GM23338 (cell line): ENCODE data around the gene GLB1L3. TPM values are rescaled to one million over a fixed set of nuclear protein-coding genes. Genes with fewer than 3 reads are reported as not detected.

Experiments
- ATAC-seq: fragments of 200-7000 bp; cut with Tn5 transposase; 3 replicates; pipeline ENCODE4 v1.9.1; 2020
- DNase-seq: peaks from one replicate; pipeline ENCODE4 v3.0.0-alpha.2; 2015; ENCODE audit warnings: low spot score
- H2AFZ ChIP-seq: fragments of 200-600 bp; sonication (generic); 2 replicates; pipeline ENCODE4 v1.8.0; 2016; ENCODE audit warnings: antibody characterized with exemption, mild to moderate bottlenecking, moderate library complexity
- H3F3A ChIP-seq: fragments of 200-600 bp; sonication (generic); replicated peaks from 2 replicates; pipeline ENCODE4 v1.8.0; 2017; ENCODE audit warnings: antibody characterized with exemption, mixed run types, low read depth
- H3K27ac ChIP-seq: fragments of 200-600 bp; sonication (generic); 2 replicates; pipeline ENCODE4 v1.6.1; 2016; ENCODE audit warnings: low read depth
- H3K27me3 ChIP-seq: fragments of 200-600 bp; sonication (generic); 2 replicates; pipeline ENCODE4 v1.8.0; 2016; ENCODE audit warnings: mild to moderate bottlenecking, mixed run types, moderate library complexity; ENCODE audit not compliant: insufficient read depth
- H3K36me3 ChIP-seq: fragments of 200-600 bp; sonication (generic); 2 replicates; pipeline ENCODE4 v1.8.0; 2016; ENCODE audit warnings: mild to moderate bottlenecking; ENCODE audit not compliant: insufficient read depth
- H3K4me1 ChIP-seq: fragments of 200-600 bp; sonication (generic); 2 replicates; pipeline ENCODE4 v1.8.0; 2016; ENCODE audit warnings: mild to moderate bottlenecking, moderate library complexity; ENCODE audit not compliant: insufficient read depth
- H3K4me2 ChIP-seq: fragments of 200-600 bp; sonication (generic); 2 replicates; pipeline ENCODE4 v1.7.1; 2017; ENCODE audit warnings: mixed run types
- H3K4me3 ChIP-seq: fragments of 200-600 bp; sonication (generic); 2 replicates; pipeline ENCODE4 v1.6.1; 2016; ENCODE audit warnings: mixed run types
- H3K79me2 ChIP-seq: fragments of 200-600 bp; sonication (generic); replicated peaks from 2 replicates; pipeline ENCODE4 v1.8.0; 2017; ENCODE audit warnings: mild to moderate bottlenecking; ENCODE audit not compliant: insufficient read depth
- H3K9me2 ChIP-seq: fragments of 200-600 bp; sonication (generic); 2 replicates; pipeline ENCODE4 v1.8.0; 2017; ENCODE audit not compliant: insufficient read depth
- H4K20me1 ChIP-seq: fragments of 200-600 bp; sonication (generic); replicated peaks from 2 replicates; pipeline ENCODE4 v1.8.0; 2017; ENCODE audit warnings: mild to moderate bottlenecking; ENCODE audit not compliant: insufficient read depth
- H3K27ac Mint-ChIP-seq: 2 replicates; pipeline ENCODE4 v1.8.0; 2020; ENCODE audit warnings: inconsistent platforms, mild to moderate bottlenecking, moderate library complexity, mixed read lengths
- H3K27me3 Mint-ChIP-seq: 3 replicates; pipeline ENCODE4 v1.8.0; 2022; ENCODE audit warnings: low read depth, mild to moderate bottlenecking, moderate library complexity, mixed read lengths, inconsistent platforms; ENCODE audit not compliant: insufficient read depth, poor library complexity
- H3K36me3 Mint-ChIP-seq: 3 replicates; pipeline ENCODE4 v1.8.0; 2021; ENCODE audit warnings: low read depth, mild to moderate bottlenecking, inconsistent platforms, moderate library complexity, mixed read lengths
- H3K4me1 Mint-ChIP-seq: 3 replicates; pipeline ENCODE4 v1.8.0; 2020; ENCODE audit warnings: mild to moderate bottlenecking, inconsistent platforms, mixed read lengths
- H3K4me3 Mint-ChIP-seq: 3 replicates; pipeline ENCODE4 v1.8.0; 2021; ENCODE audit warnings: moderate library complexity, mild to moderate bottlenecking, inconsistent platforms, mixed read lengths
- H3K9me3 Mint-ChIP-seq: 3 replicates; pipeline ENCODE4 v1.8.0; 2020; ENCODE audit warnings: moderate library complexity, mild to moderate bottlenecking, inconsistent platforms, mixed read lengths
- CREB1 ChIP-seq: fragments of 250-450 bp; sonication (Bioruptor Pico); IDR thresholded peaks from 2 replicates; pipeline ENCODE4 v1.5.0; 2020; ENCODE audit warnings: low read depth, mild to moderate bottlenecking, moderate library complexity
- ETS1 ChIP-seq: IDR thresholded peaks from 2 replicates; pipeline ENCODE4 v1.6.1; 2016; ENCODE audit warnings: antibody characterized with exemption
- EZH2 ChIP-seq: fragments of 200-600 bp; sonication (generic); IDR thresholded peaks from one replicate; pipeline ENCODE4 v1.8.0; 2017; ENCODE audit warnings: antibody characterized with exemption, mild to moderate bottlenecking, low read depth; ENCODE audit not compliant: unreplicated experiment
- EZH2phosphoT487 ChIP-seq: fragments of 200-600 bp; sonication (generic); IDR thresholded peaks from one replicate; pipeline ENCODE4 v1.8.1; 2018; ENCODE audit warnings: antibody characterized with exemption; ENCODE audit not compliant: unreplicated experiment
- JUNB ChIP-seq: IDR thresholded peaks from one replicate; pipeline ENCODE4 v1.6.1; 2016; ENCODE audit warnings: antibody characterized with exemption; ENCODE audit not compliant: unreplicated experiment
- NANOG ChIP-seq: IDR thresholded peaks from 2 replicates; pipeline ENCODE4 v1.6.1; 2016; ENCODE audit warnings: antibody characterized with exemption, borderline replicate concordance
- POLR2AphosphoS5 ChIP-seq: IDR thresholded peaks from 2 replicates; pipeline ENCODE4 v1.6.1; 2016; ENCODE audit warnings: antibody characterized with exemption, low read depth
- STAT1 ChIP-seq: IDR thresholded peaks from one replicate; pipeline ENCODE4 v1.6.1; 2016; ENCODE audit warnings: antibody characterized with exemption; ENCODE audit not compliant: unreplicated experiment
- ZNF114 ChIP-seq: fragments of 250-450 bp; sonication (Bioruptor Pico); IDR thresholded peaks from 2 replicates; pipeline ENCODE4 v1.5.0; 2020; ENCODE audit warnings: mild to moderate bottlenecking, moderate library complexity
- ZNF331 ChIP-seq: fragments of 250-450 bp; sonication (Bioruptor Pico); IDR thresholded peaks from 2 replicates; pipeline ENCODE4 v1.5.0; 2020; ENCODE audit warnings: low read depth, mild to moderate bottlenecking, moderate library complexity
- ZNF462 ChIP-seq: fragments of 250-450 bp; sonication (Bioruptor Pico); IDR thresholded peaks from 2 replicates; pipeline ENCODE4 v1.5.0; 2020; ENCODE audit warnings: mild to moderate bottlenecking, moderate library complexity
- polyA plus RNA-seq: library from polyadenylated mRNA; unstranded; fragments of >200 nt; fragmentation: Nextera tagmentation; extraction: Ambion mirVana; gene quantifications from 2 replicates; pipeline ENCODE4 v1.2.1, GENCODE V29; 2016
- total RNA-seq: library from RNA; depleted of rRNA; stranded (reverse); fragments of >200 nt; shearing (Covaris generic); gene quantifications from 2 replicates; pipeline ENCODE4 v1.2.3, GENCODE V29; 2014
- TF ChIP-seq, protein P1 (sequence below), 2 experiments: fragments of 200-600 bp in 1 of 2; sonication (generic) in 1 of 2; conservative IDR thresholded peaks; 2 replicates each; pipeline versions ENCODE4 v1.5.1 to v1.6.1; 2016 to 2017; ENCODE audit warnings: antibody characterized with exemption in 2 of 2, low read depth in 2 of 2, mild to moderate bottlenecking in 2 of 2, moderate library complexity in 1 of 2
- TF ChIP-seq, protein P2 (sequence below): IDR thresholded peaks from one replicate; pipeline ENCODE4 v1.6.1; 2018; ENCODE audit warnings: antibody characterized with exemption; ENCODE audit not compliant: unreplicated experiment

The GLB1L3 gene
- total and polyA plus RNA-seq, 2 experiments from 2014 or later: 28.8 to 33.1 TPM

- peaks cover 67% of the 10 kb centered on the region for H3K4me1 Mint-ChIP-seq
- Histone ChIP-seq H2AFZ (no peak overlapping the region), H4K20me1 (0 out of 2 replicates have a peak, but pooled peaks cover 4% of the 10 kb centered on the region), H3K4me2 (peak overlapping the region; percentile 38; the same call in 1 of the 2 replicates), H3K4me1 (peaks cover 52% of the 10 kb centered on the region), H3K36me3 (peaks cover 16% of the 10 kb centered on the region), H3K9me2 (no peaks in the 10 kb centered on the region), H3K79me2 (peaks cover 68% of the 10 kb centered on the region), H3K27me3 (no peaks in the 10 kb centered on the region), H3K4me3 (no peak overlapping the region), H3K27ac (peak overlapping the region; percentile 46), H3F3A (0 out of 2 replicates have a peak, but pooled peaks cover 2% of the 10 kb centered on the region)
- H3K27ac Mint-ChIP-seq: peak overlapping the region; percentile 81
- TF ChIP-seq POLR2AphosphoS5: no peak
- TF ChIP-seq CREB1 (CRISPR knock-in tag): no peak
- TF ChIP-seq, protein P1, sequence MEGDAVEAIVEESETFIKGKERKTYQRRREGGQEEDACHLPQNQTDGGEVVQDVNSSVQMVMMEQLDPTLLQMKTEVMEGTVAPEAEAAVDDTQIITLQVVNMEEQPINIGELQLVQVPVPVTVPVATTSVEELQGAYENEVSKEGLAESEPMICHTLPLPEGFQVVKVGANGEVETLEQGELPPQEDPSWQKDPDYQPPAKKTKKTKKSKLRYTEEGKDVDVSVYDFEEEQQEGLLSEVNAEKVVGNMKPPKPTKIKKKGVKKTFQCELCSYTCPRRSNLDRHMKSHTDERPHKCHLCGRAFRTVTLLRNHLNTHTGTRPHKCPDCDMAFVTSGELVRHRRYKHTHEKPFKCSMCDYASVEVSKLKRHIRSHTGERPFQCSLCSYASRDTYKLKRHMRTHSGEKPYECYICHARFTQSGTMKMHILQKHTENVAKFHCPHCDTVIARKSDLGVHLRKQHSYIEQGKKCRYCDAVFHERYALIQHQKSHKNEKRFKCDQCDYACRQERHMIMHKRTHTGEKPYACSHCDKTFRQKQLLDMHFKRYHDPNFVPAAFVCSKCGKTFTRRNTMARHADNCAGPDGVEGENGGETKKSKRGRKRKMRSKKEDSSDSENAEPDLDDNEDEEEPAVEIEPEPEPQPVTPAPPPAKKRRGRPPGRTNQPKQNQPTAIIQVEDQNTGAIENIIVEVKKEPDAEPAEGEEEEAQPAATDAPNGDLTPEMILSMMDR (conservative IDR thresholded peaks at IDR 0.05; ENCODE audit: low read depth in 2 of 2): no peak
- no peak for TF ChIP-seq ZNF462 (CRISPR knock-in tag)
- no peak for TF ChIP-seq STAT1
- TF ChIP-seq ETS1: no peak
- TF ChIP-seq, protein P2, sequence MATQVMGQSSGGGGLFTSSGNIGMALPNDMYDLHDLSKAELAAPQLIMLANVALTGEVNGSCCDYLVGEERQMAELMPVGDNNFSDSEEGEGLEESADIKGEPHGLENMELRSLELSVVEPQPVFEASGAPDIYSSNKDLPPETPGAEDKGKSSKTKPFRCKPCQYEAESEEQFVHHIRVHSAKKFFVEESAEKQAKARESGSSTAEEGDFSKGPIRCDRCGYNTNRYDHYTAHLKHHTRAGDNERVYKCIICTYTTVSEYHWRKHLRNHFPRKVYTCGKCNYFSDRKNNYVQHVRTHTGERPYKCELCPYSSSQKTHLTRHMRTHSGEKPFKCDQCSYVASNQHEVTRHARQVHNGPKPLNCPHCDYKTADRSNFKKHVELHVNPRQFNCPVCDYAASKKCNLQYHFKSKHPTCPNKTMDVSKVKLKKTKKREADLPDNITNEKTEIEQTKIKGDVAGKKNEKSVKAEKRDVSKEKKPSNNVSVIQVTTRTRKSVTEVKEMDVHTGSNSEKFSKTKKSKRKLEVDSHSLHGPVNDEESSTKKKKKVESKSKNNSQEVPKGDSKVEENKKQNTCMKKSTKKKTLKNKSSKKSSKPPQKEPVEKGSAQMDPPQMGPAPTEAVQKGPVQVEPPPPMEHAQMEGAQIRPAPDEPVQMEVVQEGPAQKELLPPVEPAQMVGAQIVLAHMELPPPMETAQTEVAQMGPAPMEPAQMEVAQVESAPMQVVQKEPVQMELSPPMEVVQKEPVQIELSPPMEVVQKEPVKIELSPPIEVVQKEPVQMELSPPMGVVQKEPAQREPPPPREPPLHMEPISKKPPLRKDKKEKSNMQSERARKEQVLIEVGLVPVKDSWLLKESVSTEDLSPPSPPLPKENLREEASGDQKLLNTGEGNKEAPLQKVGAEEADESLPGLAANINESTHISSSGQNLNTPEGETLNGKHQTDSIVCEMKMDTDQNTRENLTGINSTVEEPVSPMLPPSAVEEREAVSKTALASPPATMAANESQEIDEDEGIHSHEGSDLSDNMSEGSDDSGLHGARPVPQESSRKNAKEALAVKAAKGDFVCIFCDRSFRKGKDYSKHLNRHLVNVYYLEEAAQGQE: no peak
- no peak for TF ChIP-seq ZNF114 (CRISPR knock-in tag)
- TF ChIP-seq EZH2: no peak
- TF ChIP-seq ZNF331 (CRISPR knock-in tag): no peak
- TF ChIP-seq EZH2phosphoT487: no peak
- no peak for TF ChIP-seq JUNB
- no peak for TF ChIP-seq NANOG
- H3K27me3 Mint-ChIP-seq: peaks cover 15% of the 10 kb centered on the region
- peak overlapping the region; percentile 2; the same call in 1 of the 3 replicates for H3K4me3 Mint-ChIP-seq
- DNase-seq (peak; percentile 44), ATAC-seq (peak; percentile 15)
- no peaks in the 10 kb centered on the region for H3K9me3 Mint-ChIP-seq
- peaks cover 44% of the 10 kb centered on the region for H3K36me3 Mint-ChIP-seq
Observed at GRCh38 chr11:134266841-134267251, 9.3 kb upstream of the GLB1L3 start.
